ENCODE data around the gene XYLB.
"Not testable (repeated sequence)": the region's sequence is repeated elsewhere in the genome, so short reads cannot be mapped to it uniquely, and the experiment has no call there.

The XYLB gene

DNA sequence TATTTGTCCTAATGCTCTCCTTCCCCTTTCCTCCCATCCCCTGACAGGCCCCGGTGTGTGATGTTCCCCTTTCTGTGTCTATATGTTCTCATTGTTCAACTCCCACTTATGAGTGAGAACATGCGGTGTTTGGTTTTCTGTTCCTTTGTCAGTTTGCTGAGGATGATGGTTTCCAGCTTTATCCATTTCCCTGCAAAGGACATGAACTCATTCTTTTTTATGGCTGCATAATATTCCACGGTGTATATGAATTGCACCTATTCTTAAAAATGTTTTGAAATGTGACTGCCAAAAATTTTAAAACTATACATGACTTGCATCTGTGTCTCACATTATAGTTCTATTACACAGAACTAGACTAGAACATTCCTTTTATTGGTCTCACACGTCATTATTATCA is 25.9 kb upstream of the XYLB start:
- DNase-seq (ENCODE audit: low read depth in 2 of 2, low spot score in 1 of 2): not testable (repeated sequence)

DNA sequence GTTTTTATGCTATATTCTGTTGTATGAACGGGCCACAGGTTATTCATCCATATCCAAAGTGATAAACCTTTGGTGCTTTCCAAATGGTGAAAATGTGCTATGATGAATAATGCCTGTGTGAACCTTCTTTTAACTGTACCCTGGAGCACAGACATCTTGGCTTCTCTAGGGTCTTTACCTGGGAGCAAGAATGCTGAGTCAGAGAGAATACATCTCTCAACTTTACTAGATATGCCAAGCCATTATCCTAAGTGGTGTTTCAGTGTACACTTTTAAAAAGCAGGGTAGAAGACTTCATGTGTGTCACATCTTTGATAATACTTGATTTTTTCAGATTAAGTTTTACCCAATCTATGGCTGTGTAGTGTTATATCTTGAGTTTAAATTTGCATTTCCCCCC is 23.5 kb upstream of the XYLB start:
- no peak for DNase-seq (ENCODE audit: low read depth in 2 of 2, low spot score in 1 of 2)

DNA sequence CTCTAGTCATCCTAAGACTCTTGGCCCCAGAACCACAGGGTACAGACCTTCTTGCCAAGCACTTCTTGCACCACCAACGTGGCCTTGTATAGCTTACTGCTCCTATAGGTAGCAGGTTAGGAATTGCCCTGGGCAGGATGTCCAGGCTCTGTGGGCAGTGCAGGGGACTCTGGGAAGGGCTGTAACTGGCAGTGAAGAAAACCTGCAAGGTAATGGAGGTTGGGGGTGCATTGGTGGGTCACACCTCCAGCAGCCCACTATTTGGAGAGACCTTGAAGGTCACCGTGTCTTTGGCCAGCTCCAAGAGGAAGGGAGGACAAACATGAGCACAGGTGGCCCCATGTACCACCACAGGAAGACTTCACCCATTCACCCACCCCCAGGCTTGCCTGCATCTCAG is 21.3 kb upstream of the XYLB start:
- DNase-seq (ENCODE audit: low read depth in 2 of 2, low spot score in 1 of 2): no peak

DNA sequence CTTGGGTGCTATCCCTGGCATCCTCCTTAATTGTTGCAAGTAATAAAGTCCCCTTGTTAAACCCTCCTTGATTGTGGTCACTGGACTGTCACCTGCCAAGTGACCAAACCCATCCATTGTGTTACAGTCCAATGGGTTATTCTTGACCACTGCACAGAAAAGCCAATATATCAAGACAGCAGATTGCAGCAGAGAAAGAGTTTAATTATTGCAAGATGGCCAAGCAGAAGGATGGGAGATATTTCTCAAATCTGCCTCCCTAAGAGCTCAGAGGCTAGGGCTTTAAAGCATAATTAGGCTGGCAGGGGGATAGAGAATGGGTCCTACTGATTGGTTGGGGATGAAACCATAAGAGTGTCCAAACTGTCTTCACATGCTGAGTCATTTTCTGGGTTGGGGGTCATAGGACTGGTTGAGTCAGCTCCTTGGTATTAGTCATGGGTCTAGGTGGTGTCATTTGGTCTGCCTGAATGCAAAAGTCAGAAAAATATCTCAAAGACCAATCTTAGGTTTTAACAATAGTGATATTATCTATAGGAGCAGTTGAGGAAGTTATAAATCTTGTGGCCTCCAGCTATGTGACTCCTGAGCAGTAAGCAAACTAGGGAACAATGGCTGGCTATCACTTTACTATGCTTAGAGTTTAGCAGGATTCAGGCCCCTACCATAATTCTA is 19.1 kb upstream of the XYLB start:
- DNase-seq (ENCODE audit: low read depth in 2 of 2, low spot score in 1 of 2): no peak

DNA sequence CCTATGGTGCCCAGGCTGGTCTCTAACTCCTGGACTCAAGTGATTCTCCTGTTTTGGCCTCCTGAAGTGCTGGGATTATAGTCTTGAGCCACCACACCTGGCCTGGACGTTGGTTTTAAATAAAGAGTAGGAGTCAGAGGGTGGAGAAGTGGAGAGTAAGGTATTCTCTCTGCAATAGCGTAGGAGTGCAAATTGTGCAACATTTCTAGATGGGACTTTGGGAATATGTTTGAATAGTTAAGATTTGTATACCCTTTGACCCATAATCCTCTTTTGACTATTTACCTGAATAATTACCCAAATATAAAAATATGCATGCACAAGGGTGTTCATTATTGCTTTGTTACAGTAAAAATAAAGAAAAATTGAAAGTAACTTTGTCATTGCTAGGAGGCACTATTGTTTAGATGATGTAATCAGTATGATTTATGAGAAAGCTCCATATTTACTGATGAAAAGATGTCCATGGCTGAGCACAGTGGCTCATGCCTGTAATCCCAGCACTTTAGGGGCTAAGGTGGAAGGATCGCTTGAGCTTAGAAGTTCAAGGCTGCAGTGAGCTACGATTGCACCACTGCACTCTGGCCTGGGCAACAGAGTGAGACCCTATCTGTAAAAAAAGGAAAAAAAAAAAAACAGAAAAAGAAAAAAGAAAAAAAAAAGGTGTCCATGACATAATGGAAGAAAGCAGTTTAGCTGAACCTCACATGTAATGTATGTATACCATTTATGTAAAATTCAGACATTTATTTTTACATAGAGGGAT is 15.1 kb upstream of the XYLB start:
- DNase-seq (ENCODE audit: low read depth in 2 of 2, low spot score in 1 of 2): no peak

DNA sequence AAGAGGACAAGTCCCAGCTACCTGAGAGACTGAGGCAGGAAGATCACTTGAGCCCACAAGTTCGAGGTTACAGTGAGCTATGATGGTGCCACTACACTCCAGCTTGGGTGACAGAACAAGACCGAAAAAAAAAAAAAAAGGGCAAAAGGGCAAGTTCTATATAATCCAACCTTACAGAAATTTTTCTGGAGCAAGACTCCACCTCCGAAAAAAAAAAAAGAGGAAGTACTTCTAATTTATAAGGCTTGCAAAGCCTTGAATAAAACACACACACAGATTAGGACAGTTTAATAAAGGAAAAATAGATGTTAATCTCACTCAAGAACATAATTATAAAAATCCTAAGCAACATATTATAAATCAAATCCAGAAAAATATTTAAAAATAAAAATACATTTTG is 14.4 kb upstream of the XYLB start:
- DNase-seq (ENCODE audit: low read depth in 2 of 2, low spot score in 1 of 2): no peak

DNA sequence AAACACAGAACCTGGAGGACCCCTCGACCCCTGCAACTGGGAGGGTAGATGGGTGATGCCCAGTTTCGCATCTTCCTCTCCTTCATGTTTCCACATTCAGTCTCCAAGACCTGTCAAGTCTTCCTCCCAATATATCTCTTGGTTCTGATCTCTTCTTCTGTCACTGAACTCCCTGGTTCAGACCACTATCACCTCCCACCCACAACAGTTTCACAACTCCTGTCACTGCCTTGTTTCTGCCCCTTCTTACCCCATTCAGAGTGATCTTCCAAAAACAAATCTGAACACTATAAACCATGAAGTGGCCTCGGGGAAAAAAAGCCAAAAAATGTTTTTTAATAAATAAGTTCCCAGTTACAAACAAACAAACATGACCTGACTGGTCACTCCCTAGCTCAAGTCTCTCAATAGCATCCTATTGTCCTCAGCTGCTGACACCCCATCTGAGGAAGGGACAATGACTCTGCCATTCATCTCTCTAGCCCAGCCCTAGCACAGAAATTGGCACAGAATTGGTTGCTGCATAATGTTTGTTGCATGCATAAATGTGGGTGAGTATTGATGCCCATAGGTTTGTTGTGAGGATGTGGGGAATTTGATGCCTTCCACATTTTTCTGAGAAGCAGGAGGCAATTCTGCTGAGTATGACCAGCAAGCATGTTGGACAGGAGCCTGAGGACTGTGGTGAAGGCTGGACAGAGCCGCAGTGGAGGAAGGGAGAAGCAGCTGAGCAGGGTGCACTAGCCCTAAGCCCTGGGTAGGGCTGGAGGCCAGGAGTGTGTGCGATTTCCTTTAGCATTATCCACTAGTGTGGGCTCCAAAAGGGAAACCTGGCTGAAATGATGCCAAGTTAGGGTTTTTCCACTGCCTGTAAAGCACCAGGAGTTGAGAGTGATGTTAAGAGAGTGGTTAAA is 12.2 kb upstream of the XYLB start:
- DNase-seq (ENCODE audit: low read depth in 2 of 2, low spot score in 1 of 2): no peak

DNA sequence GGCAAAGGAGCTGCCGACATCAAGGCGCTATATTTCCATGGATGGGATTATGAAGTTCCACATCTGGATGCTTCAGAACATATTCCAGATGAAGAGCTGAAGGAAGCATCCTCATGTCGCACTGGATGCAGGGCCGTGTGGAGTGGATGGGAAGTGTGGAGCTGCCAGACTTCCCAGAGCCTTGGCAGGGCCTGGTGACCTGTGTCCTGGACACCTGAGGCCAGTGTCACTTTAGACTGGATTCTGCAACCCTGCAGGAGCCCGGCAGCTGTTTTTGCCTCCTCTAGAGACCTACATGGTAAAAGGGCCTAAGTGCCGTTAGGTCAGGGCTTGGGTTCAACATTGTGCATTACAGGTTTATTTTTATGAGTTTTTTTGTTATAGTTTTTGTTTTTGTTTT is 11.3 kb upstream of the XYLB start:
- DNase-seq (ENCODE audit: low read depth in 2 of 2, low spot score in 1 of 2): no peak

DNA sequence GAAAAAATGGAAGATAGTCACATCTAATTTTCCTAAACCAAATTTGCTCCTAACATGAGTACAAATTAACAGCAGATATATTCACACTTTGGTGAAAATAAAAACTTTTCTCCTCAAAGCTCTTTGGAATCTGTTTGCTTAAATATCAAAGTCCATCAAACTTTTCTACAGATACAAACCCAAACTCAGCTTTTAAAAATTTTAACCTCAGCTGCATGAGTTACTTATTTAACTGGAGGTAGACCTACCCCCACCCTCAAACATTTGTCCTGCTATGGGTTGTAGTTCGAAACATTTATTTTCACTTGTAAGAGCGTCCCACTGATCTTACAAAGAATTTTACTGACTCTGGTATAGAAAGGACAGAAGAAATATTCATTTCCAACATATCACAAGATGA is 8.9 kb upstream of the XYLB start:
- no peak for DNase-seq (ENCODE audit: low read depth in 2 of 2, low spot score in 1 of 2)

DNA sequence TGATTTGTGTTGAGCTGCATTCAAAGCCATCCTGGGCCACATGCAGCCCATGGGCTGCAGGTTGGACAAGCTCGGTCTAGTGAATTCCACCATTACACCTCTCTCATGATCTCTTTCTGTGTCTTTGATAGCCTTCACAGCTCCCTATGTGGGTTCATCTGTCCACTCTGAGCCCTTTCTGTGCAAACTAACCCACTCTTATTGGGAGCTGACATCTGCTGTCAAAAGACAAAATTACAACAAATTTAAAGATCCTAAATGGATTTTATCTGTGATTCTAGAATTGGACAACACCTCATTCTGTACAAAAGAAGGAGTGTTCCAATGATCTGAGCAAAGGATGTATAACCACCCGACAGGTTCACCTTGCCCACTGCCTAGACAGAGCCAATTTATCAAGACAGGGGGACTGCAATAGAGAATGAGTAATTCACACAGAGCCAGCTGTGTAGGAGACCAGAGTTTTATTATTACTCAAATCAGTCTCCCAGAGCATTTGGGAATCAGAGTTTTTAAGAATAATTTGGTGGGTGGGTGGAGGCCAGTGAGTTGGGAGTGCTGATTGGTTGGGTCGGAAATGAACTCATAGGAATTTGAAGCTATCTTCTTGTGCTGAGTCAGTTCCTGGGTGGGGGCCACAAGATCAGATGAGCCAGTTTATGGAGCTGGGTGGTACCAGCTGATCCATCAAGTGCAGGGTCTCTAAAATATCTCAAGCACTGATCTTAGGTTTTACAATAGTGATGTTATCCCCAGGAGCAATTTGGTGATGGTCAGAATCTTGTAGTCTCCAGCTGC is 2.6 kb upstream of the XYLB start:
- DNase-seq (ENCODE audit: low read depth in 2 of 2, low spot score in 1 of 2): no peak

DNA sequence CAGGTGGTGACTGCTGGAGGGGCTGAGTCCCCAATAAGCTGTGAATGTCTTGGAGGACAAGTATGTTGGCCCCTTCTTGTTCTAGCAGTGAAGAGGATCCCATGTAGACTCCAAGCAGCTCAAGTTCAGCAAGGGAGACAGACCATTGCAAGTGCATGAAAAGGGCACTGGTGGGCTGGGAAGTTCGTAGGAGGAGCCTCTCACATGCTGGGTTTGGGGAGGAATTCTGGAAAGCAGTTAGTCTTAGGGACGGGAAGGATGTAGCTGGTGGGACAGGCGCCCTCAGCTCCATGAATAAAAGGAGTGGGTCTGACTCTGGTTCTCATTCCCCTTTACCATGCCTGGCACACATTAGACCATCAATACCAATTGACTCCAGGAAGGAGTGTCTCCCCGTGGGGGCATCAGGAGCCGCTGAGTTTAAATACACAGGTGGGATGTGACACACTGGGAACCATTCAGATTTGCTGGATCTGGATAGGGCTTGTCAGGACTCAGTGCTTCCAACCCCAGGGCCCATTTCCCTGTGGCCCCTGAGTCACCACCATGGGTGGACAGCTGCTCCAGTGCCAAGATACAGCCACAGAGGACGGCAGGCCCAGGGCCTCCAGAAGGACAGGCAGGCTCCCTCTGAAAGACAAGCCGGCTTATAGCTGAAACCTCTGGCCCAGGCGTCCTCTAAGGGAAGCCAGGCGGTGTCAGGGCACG is 552 bp upstream of the XYLB start:
- no peak for DNase-seq (ENCODE audit: low read depth in 2 of 2, low spot score in 1 of 2)

DNA sequence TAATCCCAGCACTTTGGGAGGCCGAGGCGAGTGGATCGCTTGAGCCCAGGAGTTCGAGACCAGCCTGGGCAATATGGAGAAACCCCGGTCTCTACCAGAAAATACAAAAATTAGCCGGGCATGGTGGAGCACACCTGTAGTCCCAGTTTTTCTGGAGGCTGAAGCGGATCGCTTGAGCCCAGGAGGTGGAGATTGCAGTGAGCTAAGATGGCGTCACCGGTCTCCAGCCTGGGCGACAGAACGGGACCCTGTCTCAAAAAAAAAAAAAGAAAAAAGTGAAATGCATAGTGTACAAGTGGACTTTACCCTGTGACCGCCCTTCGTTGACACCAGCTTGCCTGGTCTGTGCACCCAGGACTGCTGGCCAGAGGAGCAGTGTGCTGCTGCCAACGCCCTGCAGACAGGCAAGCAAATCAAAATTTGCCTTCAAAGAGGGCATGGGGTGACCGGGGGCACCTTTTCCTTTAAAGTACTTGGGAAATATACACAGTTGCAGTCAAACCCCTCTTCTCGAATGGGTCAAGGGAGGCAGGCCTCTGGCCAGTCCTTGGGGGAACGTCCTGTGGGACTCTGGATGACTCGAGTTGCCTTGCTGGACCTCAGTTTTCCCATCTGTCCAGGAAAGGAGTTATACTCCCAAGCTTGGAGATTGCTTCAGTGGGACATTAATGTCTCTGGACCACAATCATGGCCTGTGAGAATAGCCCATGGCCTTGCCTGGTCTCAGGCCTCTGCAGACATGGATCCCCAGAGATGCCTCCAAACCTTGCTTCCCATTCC is 1.0 kb downstream of the XYLB start:
- DNase-seq (ENCODE audit: low read depth in 2 of 2, low spot score in 1 of 2): no peak

DNA sequence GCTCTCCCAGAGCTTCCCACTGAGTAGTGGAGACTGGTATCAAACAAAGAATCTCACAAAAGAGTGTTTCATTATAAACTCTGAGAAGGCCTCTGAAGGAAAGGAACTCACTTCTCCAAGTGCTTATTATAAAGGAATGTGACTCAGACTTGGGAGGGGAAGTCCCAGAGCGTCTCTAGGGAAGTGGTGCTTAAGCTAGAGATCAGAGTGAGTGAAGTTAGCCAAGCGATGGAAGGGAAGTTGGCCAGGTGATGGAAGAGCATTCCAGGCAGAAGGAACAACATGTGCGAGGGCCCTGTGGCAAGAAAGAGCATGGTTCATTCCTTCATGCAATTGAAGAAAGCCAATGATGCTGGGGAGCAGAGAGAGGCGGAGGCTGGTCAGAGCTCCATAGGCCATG is 2.3 kb downstream of the XYLB start:
- no peak for DNase-seq (ENCODE audit: low read depth in 2 of 2, low spot score in 1 of 2)

DNA sequence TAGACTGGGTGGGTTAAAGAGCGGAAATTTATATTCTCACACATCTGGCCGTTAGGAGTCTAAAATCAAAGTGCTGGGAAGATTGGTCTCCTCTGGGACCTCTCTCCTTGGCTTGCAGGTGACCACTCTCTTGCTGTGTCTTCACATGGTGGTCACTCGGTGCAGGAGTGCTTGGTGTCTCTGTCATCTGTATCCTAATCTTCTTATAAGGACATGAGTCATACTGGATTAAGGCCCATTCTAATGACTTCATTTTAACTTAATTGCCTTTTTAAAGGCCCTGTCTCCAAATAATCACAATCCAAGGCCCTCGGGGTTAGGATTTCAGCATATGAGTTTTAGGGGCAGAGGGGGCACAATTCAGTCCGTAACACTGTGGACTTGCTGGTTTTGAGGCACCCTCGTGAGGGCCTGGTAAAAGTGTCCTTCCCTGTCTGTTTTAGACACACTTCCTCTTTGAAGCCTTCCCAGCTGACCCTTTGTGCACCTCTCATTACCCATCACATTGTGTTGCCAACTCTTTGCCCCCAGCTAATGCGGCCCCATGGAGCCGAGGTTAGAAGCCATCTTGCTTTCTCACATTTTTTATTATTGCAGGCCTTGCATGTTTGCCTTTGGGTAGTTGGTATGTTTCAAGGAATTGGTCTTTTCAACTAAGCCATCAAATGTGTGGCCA is 3.2 kb downstream of the XYLB start:
- DNase-seq (ENCODE audit: low read depth in 2 of 2, low spot score in 1 of 2): no peak

DNA sequence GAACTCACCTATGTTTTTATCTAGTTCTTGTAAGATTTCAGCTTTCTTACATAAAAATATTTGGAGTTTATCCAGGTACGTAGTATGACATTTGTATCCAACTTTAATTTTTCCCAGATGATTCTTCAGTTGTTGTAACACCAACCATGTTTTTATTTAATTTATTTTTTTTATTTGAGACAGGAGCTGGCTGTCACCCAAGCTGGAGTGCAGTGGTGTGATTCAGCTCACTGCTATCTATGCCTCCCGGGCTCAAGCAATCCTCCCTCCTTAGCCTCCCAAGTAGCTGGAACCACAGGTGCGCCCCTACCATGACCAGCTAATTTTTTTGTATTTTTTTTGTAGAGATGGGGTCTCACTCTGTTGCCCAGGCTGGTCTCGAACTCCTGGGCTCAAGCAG is 6.6 kb downstream of the XYLB start:
- DNase-seq (ENCODE audit: low read depth in 2 of 2, low spot score in 1 of 2): no peak

DNA sequence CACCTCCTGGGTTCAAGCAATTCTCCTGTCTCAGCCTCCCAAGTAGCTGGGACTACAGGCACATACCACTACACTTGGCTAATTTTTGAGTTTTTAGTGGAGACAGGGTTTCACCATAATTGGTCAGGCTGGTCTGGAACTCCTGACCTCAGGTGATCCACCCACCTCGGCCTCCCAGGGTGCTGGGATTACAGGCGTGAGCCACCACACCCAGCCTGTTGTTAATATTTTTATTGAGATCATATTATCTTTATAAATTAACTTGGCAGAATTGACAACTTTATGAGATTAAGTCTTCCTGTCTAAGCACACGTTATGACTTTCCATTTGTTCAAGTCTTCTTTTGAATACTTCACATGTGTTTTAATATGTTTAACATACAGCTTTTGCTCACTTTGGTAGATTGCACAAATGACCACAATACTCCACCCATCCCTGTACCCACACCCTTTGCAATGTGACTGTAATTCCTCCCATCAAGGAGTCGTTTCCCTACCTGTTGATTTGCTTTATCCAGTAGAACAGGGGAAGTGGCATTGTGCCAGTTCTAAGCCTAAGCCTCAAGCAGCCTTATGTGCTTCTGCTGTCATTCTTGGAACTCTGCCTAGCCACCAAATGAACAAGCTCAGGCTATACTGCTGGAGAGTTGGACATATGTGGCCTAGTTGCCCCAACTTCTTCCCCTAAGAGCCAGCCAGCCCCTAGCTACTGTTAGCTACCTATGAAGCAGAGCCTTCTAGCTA is 8.2 kb downstream of the XYLB start:
- no peak for DNase-seq (ENCODE audit: low read depth in 2 of 2, low spot score in 1 of 2)

DNA sequence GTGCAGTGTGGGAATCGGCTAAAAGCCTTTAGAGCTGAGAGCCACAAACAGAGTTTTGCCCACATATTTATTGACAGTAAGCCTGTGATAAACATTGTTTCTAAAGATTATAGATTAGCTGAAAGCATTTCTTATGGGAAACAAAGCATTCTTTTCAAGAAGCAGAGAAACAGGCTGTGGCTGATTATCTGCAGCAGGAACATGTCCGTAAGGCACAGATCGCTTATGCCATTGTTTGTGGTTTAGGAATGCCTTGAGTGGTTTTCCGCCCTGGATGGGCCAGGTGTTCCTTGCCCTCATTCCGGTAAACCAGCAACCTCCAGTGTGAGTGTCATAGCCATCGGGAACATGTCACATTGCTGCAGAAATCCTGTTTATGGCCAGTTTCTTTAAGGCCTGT is 12.5 kb downstream of the XYLB start:
- no peak for DNase-seq (ENCODE audit: low read depth in 2 of 2, low spot score in 1 of 2)

DNA sequence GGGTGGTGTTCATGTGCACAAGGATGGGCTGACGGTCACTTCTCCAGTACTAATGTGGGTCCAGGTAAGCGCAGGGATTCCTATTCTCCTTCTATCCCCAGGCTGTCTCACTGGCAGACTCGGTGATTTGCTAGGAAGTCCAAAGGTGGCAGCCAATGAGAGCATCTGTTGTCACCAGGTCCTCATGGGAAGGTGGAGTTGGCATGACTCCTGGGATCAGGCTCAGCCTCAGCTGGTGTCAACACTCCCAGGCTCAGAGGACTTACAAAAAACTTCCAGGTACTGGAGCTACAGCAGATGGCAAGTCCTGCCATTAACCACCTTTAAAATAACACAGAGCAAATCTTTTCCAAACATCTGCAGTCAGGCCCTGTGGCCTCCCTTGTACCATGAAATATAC is 13.8 kb downstream of the XYLB start:
- no peak for DNase-seq (ENCODE audit: low read depth in 2 of 2, low spot score in 1 of 2)

DNA sequence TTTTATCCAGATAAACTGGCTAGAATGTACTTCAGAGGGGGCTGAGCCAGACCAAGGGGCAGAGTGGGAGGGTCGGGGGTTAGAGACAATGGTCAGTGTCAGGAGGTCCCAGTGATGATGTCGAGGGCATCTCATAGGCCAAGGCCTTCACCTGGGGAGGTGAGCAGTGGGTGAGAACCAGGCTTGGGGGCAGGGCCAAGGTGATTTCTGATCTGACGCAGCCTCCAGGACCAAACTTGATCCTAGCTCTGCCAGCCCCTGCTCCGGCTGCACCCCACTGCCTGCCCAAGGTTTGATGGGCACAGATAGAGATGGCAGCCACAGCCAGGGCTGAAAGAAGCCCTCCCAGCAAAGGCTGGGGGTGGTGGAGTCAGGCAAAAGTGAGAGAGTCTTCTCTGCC is 14.9 kb downstream of the XYLB start:
- DNase-seq (ENCODE audit: low read depth in 2 of 2, low spot score in 1 of 2): no peak
